HG03457 (cell line): ENCODE measurements around the gene ZNF544.
A peak's percentile ranks its signal among the peaks of the same experiment; 100 is the strongest.
"Not testable (repeated sequence)": the region's sequence is repeated elsewhere in the genome, so short reads cannot be mapped to it uniquely, and the experiment has no call there.

Source experiments
- ATAC-seq: cut with Tn5 transposase; IDR thresholded peaks from one replicate; pipeline ENCODE4 v1.9.1; 2021; ENCODE audit warnings: moderate number of reproducible peaks; ENCODE audit not compliant: unreplicated experiment

The ZNF544 gene

GRCh38 chr19:58304748-58305064, 76.0 kb downstream of the ZNF544 start:
- no peak for ATAC-seq

GRCh38 chr19:58305065-58305931, 76.6 kb downstream of the ZNF544 start, which contains the start of gene ERVK3-1:
Gene ERVK3-1 (plus strand): TSS chr19:58305377. CDS start chr19:58312169, 6,792 bp downstream.
- peak; percentile 94 for ATAC-seq

- no peak for ATAC-seq
Measured at GRCh38 chr19:58305932-58306323, 77.2 kb downstream of the ZNF544 start.

- ATAC-seq: no peak
Measured at GRCh38 chr19:58307736-58308135, 79.0 kb downstream of the ZNF544 start.

- not testable (repeated sequence) for ATAC-seq
Measured at GRCh38 chr19:58310685-58311084, 82.0 kb downstream of the ZNF544 start.

- no peak for ATAC-seq
Measured at GRCh38 chr19:58311345-58311865, 82.7 kb downstream of the ZNF544 start.
